Measurements from ENCODE around the gene TMEM187.

TMEM187 gene

DNA sequence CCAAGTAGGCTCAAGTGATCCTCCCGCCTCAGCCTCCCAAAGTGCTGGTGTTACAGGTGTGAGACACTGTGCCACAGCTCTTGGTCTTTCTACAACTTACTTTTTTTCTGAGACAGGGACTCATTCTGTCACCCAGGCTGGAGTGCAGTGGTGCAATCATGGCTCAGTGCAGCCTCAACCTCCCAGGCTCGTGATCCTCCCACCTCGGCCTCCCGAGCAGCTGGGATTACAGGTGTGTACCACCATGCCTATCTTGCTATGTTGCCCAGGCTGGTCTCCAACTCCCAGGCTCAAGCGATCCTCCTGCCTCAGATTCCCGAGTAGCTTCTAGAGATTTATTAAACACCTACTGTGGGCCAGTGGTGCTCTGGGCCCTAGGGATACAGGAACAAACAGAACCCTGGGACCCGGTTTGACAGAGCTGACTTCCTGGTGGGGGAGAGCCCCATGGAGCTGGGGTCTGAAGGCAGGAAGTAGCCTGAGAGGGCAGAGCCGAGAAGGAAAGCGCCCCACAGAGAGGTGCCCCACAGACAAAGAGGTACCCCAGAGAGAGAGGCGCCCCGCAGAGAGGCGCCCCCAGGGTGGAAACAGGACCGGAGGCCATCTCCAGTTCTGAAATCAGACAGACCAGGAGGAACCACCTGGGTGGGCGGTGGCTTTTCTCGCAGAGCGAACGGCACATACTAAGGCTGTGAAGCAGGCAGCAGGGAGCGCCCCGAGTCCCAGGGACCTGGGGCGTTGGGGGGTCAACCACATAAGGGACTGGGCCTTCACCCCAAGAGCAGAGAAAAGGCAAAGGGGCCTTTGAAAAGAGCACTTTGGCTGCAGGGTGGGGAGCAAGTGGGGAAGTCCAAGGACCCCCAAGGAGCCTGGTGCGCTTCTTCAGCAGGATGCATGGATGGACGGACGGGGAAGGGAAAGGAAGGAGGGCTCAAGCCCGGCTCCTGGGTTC is 42.2 kb downstream of the TMEM187 start:
- no peak for DNase-seq
- in situ Hi-C loops (cut with MboI; ENCODE audit: low pct_unique_long_range_greater_than_20kb, low sequenced_read_pairs), result no loop called here

DNA sequence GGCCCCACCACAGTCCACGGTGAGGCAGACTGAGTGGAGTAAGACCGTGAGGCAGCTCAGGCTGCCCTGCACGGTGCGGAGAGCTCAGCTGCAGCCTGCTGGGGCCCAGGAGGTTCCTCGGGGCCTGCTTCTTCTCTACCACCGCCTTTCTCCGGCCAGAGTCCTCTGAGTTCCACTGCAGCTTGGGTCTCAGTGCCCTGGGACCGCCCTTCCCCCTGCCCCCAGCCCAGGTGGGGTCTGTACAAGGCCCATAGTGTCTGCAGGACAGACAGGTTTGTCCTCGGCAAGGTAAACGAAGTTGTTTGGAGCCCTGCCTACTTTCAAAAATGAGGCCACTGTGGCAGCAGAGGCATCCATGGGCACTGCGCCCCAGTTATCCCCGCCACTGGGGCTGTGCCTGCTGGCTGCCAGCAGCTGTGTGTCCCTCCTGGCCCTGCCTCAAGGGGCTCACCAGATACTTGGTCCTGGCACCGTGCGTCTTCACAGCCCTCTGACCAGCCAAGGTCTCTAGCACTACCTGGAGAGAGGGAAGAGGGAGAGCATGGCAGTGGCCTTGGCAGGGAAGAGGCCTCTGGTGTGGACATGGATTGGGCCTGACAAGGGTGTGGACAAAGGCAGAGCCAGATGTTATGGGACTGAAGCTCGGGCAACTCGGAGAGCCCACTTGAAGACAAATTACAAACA is 43.2 kb downstream of the TMEM187 start:
- in situ Hi-C loops (cut with MboI; ENCODE audit: low pct_unique_long_range_greater_than_20kb, low sequenced_read_pairs), result no loop called here
- no peak for DNase-seq

DNA sequence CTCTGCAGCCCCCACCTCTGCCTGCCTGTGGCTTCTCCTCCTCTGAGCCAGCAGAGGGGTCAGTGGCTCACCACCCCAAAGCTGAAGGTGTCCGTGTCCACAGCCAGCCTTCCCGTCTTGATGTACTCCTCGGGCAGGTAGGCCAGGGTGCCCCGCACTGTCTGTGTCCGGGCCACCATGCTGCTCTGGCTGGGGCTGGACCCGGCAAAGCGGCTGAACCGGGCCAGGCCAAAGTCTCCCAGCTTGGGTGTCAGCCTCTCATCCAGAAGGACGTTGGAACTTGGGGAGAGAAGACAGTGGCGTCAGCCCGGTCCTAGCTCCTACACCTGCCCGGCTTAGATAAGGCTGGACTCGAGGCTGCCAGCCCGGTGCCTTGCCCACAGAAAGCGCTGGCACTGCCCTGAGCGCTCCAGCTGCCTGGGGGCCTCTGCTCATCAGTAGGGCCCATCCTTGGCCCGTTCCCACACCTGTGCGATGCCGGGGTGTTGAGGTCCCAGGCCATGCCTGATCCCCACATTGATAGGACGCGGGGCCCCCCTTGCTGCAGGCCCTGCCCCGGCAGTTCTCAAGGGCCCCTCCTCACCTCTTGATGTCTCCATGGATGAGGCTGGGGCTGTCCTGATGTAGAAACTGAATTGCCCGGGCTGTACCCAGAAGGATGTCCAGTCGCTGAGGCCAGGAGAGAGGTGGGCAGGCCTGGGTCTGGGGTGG is 44.0 kb downstream of the TMEM187 start:
- DNase-seq, result no peak

DNA sequence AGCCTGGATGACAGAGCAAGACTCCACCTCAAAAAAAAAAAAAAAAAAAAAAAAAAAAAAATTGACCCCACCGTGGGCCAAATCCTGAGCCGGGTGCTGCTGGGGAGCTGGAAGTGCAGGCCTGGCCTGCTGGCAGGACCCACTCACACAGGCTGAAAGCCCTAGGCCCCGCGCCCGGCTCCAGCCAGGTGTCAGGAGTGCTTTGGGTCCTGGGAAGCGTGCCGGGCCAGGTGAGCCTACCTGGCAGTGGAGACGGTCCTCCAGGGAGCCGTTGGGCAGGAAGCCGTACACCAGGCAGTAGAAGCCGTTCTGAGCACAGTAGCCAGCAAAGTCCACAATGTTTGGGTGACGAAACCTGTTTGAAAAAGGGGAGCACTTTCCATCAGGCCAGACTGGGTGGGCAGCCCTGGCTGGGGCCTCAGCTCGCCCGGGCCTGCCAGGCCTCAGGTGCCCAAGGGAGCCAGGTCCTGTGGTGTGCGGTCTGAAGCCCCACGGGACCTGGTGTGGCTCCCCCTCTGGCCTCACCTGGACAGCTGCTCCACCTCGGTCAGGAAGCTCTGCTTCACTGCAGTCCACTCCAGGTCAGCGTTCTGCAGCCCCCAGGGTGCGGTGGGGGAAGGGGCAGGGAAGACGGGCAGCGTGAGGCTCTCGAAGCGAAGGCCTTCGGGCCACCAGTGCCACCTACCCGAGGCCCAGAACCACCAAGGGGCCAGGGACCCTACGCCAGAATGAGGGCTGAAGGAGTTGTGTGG is 45.4 kb downstream of the TMEM187 start:
- no peak for DNase-seq
- in situ Hi-C loops (cut with MboI; ENCODE audit: low pct_unique_long_range_greater_than_20kb, low sequenced_read_pairs), result no loop called here

More for the DNA sequence above, 44.0 kb downstream of the TMEM187 start:
- in situ Hi-C loops (cut with MboI; ENCODE audit: low pct_unique_long_range_greater_than_20kb, low sequenced_read_pairs), result no loop called here

DNA sequence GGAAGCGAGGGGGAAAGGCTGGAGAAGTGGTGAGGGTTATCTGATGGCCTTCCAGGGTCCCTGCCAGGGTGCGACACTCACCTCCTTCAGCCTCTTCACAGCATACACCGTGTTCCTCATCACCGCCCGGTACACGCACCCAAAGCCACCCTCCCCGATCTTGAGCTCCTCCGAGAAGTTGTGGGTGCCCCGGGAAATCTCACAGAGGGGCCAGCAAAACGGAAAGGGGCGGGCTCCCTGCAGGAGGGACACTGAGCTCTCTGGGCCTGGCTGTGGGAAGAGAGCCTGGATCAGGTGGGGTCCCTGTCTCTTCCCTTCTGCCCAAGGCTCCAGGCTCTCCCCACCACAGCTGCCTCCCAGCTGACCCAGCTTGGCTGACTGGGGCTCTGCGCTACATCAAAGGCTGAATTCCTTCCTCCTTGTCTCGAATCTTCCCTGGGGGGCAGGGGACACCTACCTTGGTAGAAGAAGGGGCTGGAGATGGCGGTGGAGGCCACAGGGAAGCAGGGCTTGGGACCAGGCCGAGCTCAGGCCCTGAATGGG is 46.0 kb downstream of the TMEM187 start:
- DNase-seq, result no peak
- in situ Hi-C loops (cut with MboI; ENCODE audit: low pct_unique_long_range_greater_than_20kb, low sequenced_read_pairs), result no loop called here

DNA sequence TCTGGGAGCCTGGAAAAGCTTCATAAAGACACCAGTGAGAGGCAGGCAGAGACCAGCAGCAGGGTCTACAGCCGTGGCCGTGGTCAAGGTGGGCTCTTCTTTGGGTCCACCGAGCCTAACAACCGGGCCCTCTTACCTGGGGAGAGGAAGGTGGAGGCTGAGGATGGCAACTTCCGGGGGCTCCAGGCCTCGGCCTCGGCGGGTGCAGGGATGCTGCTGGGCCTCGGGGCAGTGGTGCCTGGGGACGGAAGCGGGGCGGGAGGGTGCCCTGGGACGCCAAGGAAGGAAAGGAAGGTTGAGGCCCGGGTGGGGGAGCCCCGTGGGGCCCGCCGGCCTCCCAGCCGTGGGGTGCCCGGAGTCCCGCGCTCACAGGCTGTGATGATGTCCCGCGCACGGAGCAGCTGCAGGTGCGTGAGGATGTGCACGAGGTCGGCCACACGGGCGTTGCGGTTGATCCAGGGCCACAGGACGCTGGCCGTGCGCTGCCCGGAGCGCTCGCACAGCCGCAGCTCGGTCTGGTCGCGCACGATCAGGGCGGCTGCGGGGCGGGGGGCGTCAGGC is 46.6 kb downstream of the TMEM187 start:
- no peak for DNase-seq
- in situ Hi-C loops (cut with MboI; ENCODE audit: low pct_unique_long_range_greater_than_20kb, low sequenced_read_pairs), result no loop called here

DNA sequence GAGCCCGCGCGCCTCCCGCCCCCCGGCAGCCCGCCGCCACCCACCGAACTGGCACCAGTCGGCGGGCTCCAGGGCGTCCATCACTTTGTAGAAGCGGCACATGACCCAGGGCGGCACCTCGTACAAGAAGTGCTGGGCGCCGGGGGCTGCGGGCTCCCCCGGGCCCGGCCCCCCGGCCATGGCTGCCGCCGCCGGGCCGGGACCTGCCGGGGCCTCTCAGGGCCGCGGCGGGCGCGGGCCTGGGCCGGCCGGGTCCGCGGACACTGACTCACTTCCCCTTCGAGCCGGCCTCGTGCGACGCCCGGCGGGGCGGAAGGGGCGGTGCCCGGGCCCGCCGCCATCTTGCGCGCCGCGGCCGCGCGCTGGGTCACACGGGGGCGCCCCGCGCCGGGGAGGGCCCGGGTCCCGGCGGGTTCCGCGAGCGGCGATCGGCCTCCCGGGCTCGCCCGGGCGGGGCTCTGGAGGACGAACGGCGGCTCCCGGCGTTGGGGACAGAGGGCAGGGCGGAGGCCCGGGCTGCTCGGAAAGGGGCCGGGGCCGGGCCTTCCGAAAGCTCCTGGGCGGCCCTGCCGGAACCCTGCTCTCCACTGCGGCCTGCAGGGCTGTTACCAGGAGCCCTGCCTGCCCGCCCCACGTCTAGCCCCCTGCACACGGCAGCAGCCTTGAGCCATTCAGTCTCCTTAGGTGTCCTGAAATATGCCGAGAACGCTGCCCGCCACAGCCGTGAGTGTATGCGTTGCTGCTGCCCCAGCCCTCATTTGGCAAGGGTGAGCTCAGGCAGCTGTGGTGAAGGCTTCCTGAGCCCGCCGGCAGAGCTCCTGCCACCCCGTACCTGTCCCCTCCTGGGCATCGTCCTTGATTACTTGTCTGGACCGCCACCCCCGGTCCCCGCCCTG is 47.3 kb downstream of the TMEM187 start, which contains the start of gene IRAK1:
IRAK1 (minus strand) TSS at position 270 of the 896 bp plus-strand sequence; CDS start at position 180, 90 bp downstream.
- in situ Hi-C loops (cut with MboI; ENCODE audit: low pct_unique_long_range_greater_than_20kb, low sequenced_read_pairs), result no loop called here

DNA sequence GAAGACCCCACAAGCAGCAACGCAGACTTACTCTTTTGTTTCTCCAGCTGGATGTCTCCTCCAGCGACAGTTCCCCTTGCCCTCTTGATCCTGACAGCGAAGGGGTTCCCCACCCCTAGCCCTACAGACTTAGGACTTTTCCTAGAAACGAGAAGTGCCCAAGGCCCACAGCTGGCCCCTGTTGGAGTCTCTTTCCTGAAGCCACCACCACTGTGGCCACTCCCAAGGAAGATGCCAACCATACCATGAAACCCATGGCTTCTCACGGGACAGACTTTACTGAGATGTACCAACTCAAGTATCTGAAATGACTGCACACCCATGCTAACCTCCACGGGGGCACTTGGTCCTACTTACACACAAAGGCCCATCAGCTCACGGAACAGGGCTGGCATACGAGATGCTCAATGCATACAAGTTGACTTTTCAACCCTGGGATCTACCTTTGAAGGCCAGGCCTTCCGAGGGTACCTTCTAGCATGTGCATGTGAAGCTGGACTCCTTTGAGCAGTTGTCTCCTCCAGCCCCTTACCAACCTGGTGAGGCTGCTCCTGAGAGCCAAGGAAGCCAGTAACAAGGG is 48.1 kb downstream of the TMEM187 start:
- peak; percentile 63 for DNase-seq
- in situ Hi-C loops (cut with MboI; ENCODE audit: low pct_unique_long_range_greater_than_20kb, low sequenced_read_pairs), result no loop called here

More for the DNA sequence above, 47.3 kb downstream of the TMEM187 start, which contains the start of gene IRAK1:
- peak; percentile 64 for DNase-seq

DNA sequence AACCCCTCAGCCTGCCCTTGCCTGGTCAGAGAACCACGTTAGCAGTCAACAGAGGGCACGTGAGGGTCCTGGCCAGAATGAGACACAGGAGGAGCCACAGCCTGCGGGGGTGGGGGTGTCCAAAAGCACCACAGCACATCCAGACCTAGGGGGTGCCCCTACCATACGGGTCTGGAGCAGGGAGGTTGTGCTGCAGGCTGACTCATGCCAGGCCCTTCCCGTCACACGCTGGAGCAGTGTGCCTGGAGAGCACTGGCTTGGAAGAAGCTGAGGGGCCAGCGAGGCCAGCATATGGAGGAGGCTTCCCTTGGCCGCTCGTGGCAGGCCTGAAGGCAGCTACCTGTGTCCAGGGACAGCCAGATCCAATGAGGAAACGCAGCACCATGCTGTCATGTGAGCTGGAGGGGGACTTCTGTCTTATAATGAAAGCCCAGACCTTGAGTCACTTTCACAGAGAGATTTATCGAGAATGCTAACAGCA is 48.6 kb downstream of the TMEM187 start:
- DNase-seq, result no peak
- in situ Hi-C loops (cut with MboI; ENCODE audit: low pct_unique_long_range_greater_than_20kb, low sequenced_read_pairs), result no loop called here

DNA sequence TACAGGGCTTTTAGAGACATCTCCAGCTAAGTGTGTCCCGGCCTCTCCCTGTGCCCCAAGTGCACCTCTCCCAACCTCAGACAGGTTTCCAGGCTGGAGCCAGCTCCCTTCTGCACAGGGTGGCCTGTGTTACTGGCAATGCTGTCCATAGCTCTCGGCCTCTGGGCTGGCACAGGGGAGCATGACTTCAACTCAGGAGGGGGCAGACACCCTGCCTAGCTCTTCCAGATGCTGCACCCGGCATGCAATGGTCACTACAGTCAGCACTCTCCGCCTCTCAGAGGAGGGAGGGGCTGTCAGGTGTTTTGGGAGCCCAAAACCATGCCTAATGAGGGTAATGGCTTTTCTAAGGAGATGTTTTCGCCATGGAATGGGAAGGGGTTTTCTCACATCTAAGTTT is 49.6 kb downstream of the TMEM187 start:
- in situ Hi-C loops (cut with MboI; ENCODE audit: low pct_unique_long_range_greater_than_20kb, low sequenced_read_pairs), result no loop called here

DNA sequence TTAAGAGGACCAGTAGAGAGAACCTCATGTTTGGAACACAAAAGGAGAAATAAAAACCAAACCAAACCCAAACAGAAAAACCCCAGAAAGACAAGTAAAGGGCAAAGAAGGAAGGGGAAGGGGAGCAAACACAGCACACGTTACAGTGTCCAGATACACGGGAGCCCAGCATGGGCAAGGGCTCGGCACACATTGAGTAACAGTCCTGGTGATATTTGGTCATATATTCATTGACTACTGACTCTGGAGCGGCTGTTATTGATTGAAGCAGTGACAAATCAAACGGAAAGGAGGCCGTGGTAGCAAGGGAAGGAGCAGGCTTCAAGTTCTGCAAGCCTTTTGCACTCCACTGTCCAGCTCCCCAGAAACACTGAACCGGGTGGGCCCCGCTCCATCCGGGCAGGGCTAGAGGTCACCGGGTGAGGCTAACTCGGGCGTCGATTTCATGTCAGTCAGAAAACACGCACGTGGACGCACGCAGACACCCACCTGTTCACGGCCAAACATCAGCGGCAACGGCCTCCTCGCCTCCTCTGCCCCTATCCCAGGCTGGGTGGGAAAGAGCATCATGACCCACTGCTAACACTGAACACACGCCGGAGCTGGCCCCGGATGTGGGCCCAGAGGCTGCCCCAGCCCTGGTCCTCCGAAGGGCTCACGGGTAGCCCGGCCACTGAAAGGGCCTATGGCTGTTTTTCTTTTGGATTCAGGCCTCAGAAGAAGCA is 50.9 kb downstream of the TMEM187 start:
- in situ Hi-C loops (cut with MboI; ENCODE audit: low pct_unique_long_range_greater_than_20kb, low sequenced_read_pairs), result no loop called here
- no peak for DNase-seq

More for the DNA sequence above, 49.6 kb downstream of the TMEM187 start:
- DNase-seq, result no peak

DNA sequence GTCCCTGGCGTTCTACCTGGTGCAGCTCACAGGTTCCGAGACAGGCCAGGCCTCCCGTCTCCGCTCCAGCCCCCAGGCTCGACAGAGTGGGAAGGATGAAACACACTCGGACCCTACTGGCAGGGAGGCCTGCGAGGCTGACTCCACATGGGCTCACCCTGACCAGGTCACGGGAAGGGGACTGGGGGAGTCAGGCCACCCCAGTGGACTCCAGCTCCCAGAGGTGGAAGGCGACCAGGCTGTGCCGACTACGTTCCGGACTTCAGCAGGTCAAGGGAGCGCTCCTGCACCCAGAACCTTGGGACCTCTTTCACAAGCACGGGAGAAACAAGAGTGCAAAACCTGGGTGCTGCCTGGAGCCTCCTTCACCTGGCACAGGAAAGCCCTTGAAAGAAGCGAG is 51.7 kb downstream of the TMEM187 start:
- no peak for DNase-seq
- in situ Hi-C loops (cut with MboI; ENCODE audit: low pct_unique_long_range_greater_than_20kb, low sequenced_read_pairs), result no loop called here

DNA sequence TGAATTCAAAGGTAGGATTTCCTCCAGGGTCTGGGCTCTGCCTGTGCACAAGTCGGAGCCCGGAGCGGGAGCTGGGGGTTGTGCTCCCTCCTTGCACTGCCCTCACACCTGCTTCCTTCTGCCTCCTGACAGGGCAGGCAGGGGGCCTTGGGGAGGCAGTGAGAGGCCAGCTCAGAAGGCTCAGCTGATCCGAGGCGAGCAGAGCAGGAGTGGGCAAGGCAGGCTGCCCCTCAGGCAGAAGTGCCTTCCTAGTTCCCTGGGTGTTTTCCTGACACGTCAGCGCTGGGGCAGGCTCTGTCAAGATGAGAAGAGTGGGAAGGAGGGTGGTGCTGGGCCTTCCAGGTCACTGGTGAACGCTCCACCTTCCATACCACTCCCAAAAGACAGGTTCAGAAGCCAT is 52.7 kb downstream of the TMEM187 start:
- DNase-seq, result no peak
- in situ Hi-C loops (cut with MboI; ENCODE audit: low pct_unique_long_range_greater_than_20kb, low sequenced_read_pairs), result no loop called here

DNA sequence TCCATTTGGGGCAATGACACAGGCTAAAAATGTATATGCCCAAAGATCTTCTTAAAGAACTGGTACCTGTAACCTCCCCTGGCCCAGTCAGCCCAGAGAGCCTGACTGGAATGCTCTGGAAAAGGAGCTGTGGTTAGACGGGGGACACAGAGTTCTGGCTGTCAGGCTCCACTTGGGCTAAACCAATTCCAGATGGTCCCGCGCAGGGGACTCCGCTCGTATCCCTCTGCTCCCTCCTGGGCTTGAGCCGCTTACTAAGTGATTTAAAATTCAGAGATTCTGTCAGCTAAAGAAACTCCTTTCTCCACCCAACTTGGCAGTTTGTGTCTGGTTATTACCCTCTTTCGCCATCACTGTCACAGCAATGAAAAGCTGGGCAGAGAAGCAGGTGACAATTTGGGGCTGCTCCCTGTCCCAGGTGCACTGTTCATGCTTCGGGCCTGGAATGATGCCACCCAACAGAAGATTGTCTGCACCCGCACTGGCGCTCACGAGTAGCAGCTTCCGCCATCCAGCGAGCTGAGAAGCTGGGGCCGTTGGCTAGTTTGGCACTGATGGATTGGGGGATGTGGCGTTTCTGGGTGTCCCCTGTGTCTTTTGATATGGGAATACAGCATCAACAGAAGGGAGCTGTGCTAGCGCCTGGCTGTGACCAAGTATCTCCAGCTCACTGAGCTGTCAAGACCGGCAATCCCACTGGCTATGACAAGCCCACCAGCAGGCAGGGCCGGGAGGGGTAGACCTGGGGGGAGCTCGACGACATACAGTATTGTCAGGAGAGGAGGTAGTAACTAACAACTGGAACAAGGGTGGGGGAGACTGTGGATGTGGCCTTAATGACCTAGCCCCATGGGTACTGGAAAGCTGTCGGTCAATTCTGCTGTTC is 53.8 kb downstream of the TMEM187 start:
- in situ Hi-C loops (cut with MboI; ENCODE audit: low pct_unique_long_range_greater_than_20kb, low sequenced_read_pairs), result no loop called here
- DNase-seq, result no peak

DNA sequence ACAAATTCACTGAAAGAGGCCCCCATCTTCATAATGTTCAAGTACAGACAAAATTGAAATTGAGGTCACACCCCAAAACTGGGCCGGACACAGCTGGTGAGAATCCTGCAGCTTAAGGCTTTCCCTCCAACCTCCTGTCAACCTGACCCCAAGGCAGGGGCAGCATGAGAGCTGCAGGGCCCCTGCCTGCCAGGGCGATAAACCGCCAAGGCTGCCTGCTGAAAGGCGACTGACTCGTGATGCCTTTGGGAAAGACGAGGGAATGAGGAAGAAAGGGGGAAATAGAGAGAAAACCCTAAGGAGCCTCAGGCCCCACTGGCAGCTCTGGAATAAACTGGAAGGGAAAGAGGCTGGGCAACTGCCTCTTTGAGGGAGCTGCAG is 54.5 kb downstream of the TMEM187 start:
- in situ Hi-C loops (cut with MboI; ENCODE audit: low pct_unique_long_range_greater_than_20kb, low sequenced_read_pairs), result no loop called here
- no peak for DNase-seq

Measured in KBM-7 (cell line).